ENCODE data around the gene GAL. TPM values are rescaled to one million over a fixed set of nuclear protein-coding genes. Genes with fewer than 3 reads are reported as not detected.
A peak's percentile ranks its signal among the peaks of the same experiment; 100 is the strongest.
"Not testable (repeated sequence)": the region's sequence is repeated elsewhere in the genome, so short reads cannot be mapped to it uniquely, and the experiment has no call there.

GAL gene
- 100 to 1,000 TPM in 1 of 2 donors, 10 to 100 TPM in 1; 98.9 to 166 TPM for total RNA-seq
- 67.5 TPM for polyA plus RNA-seq (2013, experiment 1 of 2)
- 57.8 TPM for polyA plus RNA-seq (2013, experiment 2 of 2)
- long read RNA-seq, experiment 1, transcript GAL-201 (6 exons, 818 nt): major isoform, 106 of 125 reads
- long read RNA-seq, experiment 1, partial matches to known transcripts: 2 of 125 reads
- long read RNA-seq, experiment 1, other reads (novel, unspliced or antisense): 17 of 125 reads
- long read RNA-seq, experiment 2, transcript GAL-201 (6 exons, 818 nt): major isoform, 116 of 132 reads
- long read RNA-seq, experiment 2, partial matches to known transcripts: 3 of 132 reads
- long read RNA-seq, experiment 2, other reads (novel, unspliced or antisense): 13 of 132 reads
- long read RNA-seq, experiment 3, transcript GAL-201 (6 exons, 818 nt): major isoform, 47 of 57 reads
- long read RNA-seq, experiment 3, partial matches to known transcripts: 2 of 57 reads
- long read RNA-seq, experiment 3, other reads (novel, unspliced or antisense): 8 of 57 reads
- long read RNA-seq, experiment 4, partial matches to known transcripts: 0 of 1 reads
- long read RNA-seq, experiment 4, other reads (novel, unspliced or antisense): 1 of 1 reads

- Mint-ChIP-seq H3K27ac (no peak within 1 kb of the TSS), H3K4me3 (peak within 1 kb of the TSS; percentile 65), H3K9me3 (no peaks in the 10 kb centered on the region), H3K4me1 (peaks cover 31% of the 10 kb centered on the region), H3K36me3 (ENCODE audit: low read depth) (peaks cover 25% of the 10 kb centered on the region), H3K27me3 (ENCODE audit: insufficient read depth) (peaks cover 31% of the 10 kb centered on the region)
- Histone ChIP-seq H3K27me3 (ENCODE audit: control insufficient read depth, insufficient read depth, low read length, poor library complexity, severe bottlenecking) (peaks cover 4% of the 10 kb centered on the region), H3K4me1 (ENCODE audit: control insufficient read depth, insufficient read depth, low read length) (no peaks in the 10 kb centered on the region), H3K9me3 (ENCODE audit: control insufficient read depth, low read length) (no peaks in the 10 kb centered on the region), H3K4me3 (ENCODE audit: low read length) (peak within 1 kb of the TSS; percentile 82), H3K27ac (ENCODE audit: low read depth, low read length) (no peak within 1 kb of the TSS), H3K9ac (ENCODE audit: extremely low read depth, low read length, poor library complexity, severe bottlenecking) (peak within 1 kb of the TSS; percentile 33), H3K36me3 (ENCODE audit: control insufficient read depth, insufficient read depth, low read length) (peaks cover 36% of the 10 kb centered on the region)
- no peak for TF ChIP-seq CTCF (conservative IDR thresholded peaks at IDR 0.05)
- WGBS, 2 experiments (ENCODE audit: insufficient coverage in 1 of 2, insufficient read length in 1 of 2): 1 to 3% methylated on average over 38 to 113 of the region's 113 CpGs
- peak; percentile 77 for DNase-seq
These were observed at the start of gene GAL for GRCh38 chr11:68684385-68685356. GAL (plus strand) TSS chr11:68684544; CDS start chr11:68684924, 380 bp downstream.

GRCh38 chr11:68634606-68635005 is 49.7 kb upstream of the GAL start:
- H3K4me1 ChIP-seq (ENCODE audit: control insufficient read depth, insufficient read depth, low read length); H3K27me3 ChIP-seq (ENCODE audit: control insufficient read depth, insufficient read depth, low read length, poor library complexity, severe bottlenecking); H3K9me3 ChIP-seq (ENCODE audit: control insufficient read depth, low read length); DNase-seq; H3K36me3 Mint-ChIP-seq (ENCODE audit: low read depth); H3K27ac ChIP-seq (ENCODE audit: low read depth, low read length); H3K27me3 Mint-ChIP-seq (ENCODE audit: insufficient read depth); H3K9me3 Mint-ChIP-seq; H3K36me3 ChIP-seq (ENCODE audit: control insufficient read depth, insufficient read depth, low read length): not testable (repeated sequence)
- 62 to 86% methylated on average over 4 to 7 of the region's 7 CpGs for WGBS, 2 experiments (ENCODE audit: insufficient coverage in 1 of 2, insufficient read length in 1 of 2)
- Histone ChIP-seq H3K4me3 (ENCODE audit: low read length) (peak overlapping the region; percentile 78), H3K9ac (ENCODE audit: extremely low read depth, low read length, poor library complexity, severe bottlenecking) (peak overlapping the region; percentile 49)
- Mint-ChIP-seq H3K4me1 (peaks cover 40% of the 10 kb centered on the region), H3K27ac (peak overlapping the region; percentile 85), H3K4me3 (peak overlapping the region; percentile 57)

GRCh38 chr11:68635172-68635571 is 49.2 kb upstream of the GAL start:
- peak overlapping the region; percentile 49 for H3K9ac ChIP-seq (ENCODE audit: extremely low read depth, low read length, poor library complexity, severe bottlenecking)
- not testable (repeated sequence) for H3K27ac ChIP-seq (ENCODE audit: low read depth, low read length); H3K27me3 Mint-ChIP-seq (ENCODE audit: insufficient read depth); H3K27me3 ChIP-seq (ENCODE audit: control insufficient read depth, insufficient read depth, low read length, poor library complexity, severe bottlenecking); H3K4me1 ChIP-seq (ENCODE audit: control insufficient read depth, insufficient read depth, low read length); H3K36me3 ChIP-seq (ENCODE audit: control insufficient read depth, insufficient read depth, low read length); H3K9me3 Mint-ChIP-seq; H3K36me3 Mint-ChIP-seq (ENCODE audit: low read depth); H3K9me3 ChIP-seq (ENCODE audit: control insufficient read depth, low read length)
- DNase-seq: peak; percentile 56
- peak overlapping the region; percentile 57 for H3K4me3 Mint-ChIP-seq
- H3K4me3 ChIP-seq (ENCODE audit: low read length): peak overlapping the region; percentile 78
- 40 to 68% methylated on average over 3 to 5 of the region's 7 CpGs for WGBS, 2 experiments (ENCODE audit: insufficient coverage in 1 of 2, insufficient read length in 1 of 2)
- H3K27ac Mint-ChIP-seq: peak overlapping the region; percentile 85
- peaks cover 40% of the 10 kb centered on the region for H3K4me1 Mint-ChIP-seq

GRCh38 chr11:68635883-68636282 is 48.5 kb upstream of the GAL start:
- 76 to 93% methylated on average over 4 to 6 of the region's 10 CpGs for WGBS, 2 experiments (ENCODE audit: insufficient coverage in 1 of 2, insufficient read length in 1 of 2)

GRCh38 chr11:68639322-68639721 is 45.0 kb upstream of the GAL start:
- H3K27ac ChIP-seq (ENCODE audit: low read depth, low read length); H3K27me3 Mint-ChIP-seq (ENCODE audit: insufficient read depth): not testable (repeated sequence)
- 64 to 86% methylated on average over 3 of the region's 3 CpGs for WGBS, 2 experiments (ENCODE audit: insufficient coverage in 1 of 2, insufficient read length in 1 of 2)

More at GRCh38 chr11:68635883-68636282, 48.5 kb upstream of the GAL start:
- peak overlapping the region; percentile 78 for H3K4me3 ChIP-seq (ENCODE audit: low read length)
- not testable (repeated sequence) for H3K4me1 ChIP-seq (ENCODE audit: control insufficient read depth, insufficient read depth, low read length); H3K27me3 ChIP-seq (ENCODE audit: control insufficient read depth, insufficient read depth, low read length, poor library complexity, severe bottlenecking); H3K9me3 ChIP-seq (ENCODE audit: control insufficient read depth, low read length); H3K27me3 Mint-ChIP-seq (ENCODE audit: insufficient read depth); H3K36me3 ChIP-seq (ENCODE audit: control insufficient read depth, insufficient read depth, low read length); DNase-seq; H3K27ac ChIP-seq (ENCODE audit: low read depth, low read length); H3K36me3 Mint-ChIP-seq (ENCODE audit: low read depth); H3K9me3 Mint-ChIP-seq
- H3K9ac ChIP-seq (ENCODE audit: extremely low read depth, low read length, poor library complexity, severe bottlenecking): peak overlapping the region; percentile 38
- Mint-ChIP-seq H3K4me1 (peaks cover 40% of the 10 kb centered on the region), H3K4me3 (peak overlapping the region; percentile 57), H3K27ac (peak overlapping the region; percentile 85)

More at GRCh38 chr11:68639322-68639721, 45.0 kb upstream of the GAL start:
- not testable (repeated sequence) for H3K9ac ChIP-seq (ENCODE audit: extremely low read depth, low read length, poor library complexity, severe bottlenecking); H3K27me3 ChIP-seq (ENCODE audit: control insufficient read depth, insufficient read depth, low read length, poor library complexity, severe bottlenecking); H3K36me3 ChIP-seq (ENCODE audit: control insufficient read depth, insufficient read depth, low read length); H3K4me3 ChIP-seq (ENCODE audit: low read length); H3K9me3 ChIP-seq (ENCODE audit: control insufficient read depth, low read length); H3K9me3 Mint-ChIP-seq; H3K4me1 ChIP-seq (ENCODE audit: control insufficient read depth, insufficient read depth, low read length); H3K4me3 Mint-ChIP-seq; H3K36me3 Mint-ChIP-seq (ENCODE audit: low read depth)
- peaks cover 33% of the 10 kb centered on the region for H3K4me1 Mint-ChIP-seq
- peak; percentile 70 for DNase-seq
- peak overlapping the region; percentile 92 for H3K27ac Mint-ChIP-seq

Measured in endodermal cell (in vitro differentiated cells).